ENCODE data around the gene ZNF276.
"Not testable (repeated sequence)": the region's sequence is repeated elsewhere in the genome, so short reads cannot be mapped to it uniquely, and the experiment has no call there.

ZNF276 gene

DNA sequence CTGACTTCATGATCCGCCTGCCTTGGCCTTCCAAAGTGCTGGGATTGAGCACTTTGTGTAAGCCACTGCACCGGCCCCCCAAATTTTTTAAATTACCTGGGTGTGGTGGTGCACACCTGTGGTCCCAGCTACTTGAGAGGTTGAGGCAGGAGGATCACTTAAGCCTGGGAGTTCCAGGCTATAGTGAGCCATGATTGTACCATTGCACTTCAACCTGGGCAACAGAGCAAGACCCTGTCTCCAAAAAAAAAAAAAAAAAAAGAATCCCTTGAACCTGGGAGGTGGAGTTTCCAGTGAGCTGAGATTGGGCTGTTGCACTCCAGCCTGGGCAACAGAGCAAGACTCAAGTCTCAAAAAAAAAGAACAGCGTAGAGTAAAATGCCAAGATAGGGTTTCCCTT lies 15.2 kb downstream of the ZNF276 start:
- no peak for FAIRE-seq
- DNase-seq (ENCODE audit: low spot score) = no peak

DNA sequence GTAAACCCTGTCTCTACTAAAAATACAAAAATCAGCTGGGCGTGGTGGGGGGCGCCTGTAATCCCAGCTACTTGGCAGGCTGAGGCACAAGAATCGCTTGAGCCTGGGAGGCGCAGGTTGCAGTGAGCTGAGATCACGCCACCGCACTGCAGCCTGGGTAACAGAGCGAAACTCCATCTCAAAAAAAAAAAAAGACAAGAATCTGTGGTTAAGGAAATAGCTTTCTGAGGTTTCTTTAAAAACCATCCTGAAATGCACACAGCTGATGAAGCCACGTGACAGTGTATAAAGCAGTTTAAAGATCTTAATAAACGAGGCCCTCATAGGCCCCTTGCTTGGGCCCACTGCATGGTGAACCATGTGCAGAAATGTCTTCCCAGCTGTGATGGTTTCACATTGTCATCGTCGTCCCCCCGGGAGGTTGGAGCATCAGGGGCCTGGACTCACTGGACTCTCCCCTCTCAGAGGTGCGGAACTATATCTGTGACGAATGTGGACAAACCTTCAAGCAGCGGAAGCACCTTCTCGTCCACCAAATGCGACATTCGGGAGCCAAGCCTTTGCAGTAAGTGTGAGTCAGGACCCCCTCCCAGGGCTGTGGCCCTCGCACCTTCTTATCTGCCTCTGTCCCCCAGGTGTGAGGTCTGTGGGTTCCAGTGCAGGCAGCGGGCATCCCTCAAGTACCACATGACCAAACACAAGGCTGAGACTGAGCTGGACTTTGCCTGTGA lies 16.2 kb downstream of the ZNF276 start:
- FAIRE-seq = no peak
- no peak for DNase-seq (ENCODE audit: low spot score)

GRCh38 chr16:89738072-89738377 lies 16.7 kb downstream of the ZNF276 start:
- DNase-seq (ENCODE audit: low spot score) = no peak
- no peak for FAIRE-seq

DNA sequence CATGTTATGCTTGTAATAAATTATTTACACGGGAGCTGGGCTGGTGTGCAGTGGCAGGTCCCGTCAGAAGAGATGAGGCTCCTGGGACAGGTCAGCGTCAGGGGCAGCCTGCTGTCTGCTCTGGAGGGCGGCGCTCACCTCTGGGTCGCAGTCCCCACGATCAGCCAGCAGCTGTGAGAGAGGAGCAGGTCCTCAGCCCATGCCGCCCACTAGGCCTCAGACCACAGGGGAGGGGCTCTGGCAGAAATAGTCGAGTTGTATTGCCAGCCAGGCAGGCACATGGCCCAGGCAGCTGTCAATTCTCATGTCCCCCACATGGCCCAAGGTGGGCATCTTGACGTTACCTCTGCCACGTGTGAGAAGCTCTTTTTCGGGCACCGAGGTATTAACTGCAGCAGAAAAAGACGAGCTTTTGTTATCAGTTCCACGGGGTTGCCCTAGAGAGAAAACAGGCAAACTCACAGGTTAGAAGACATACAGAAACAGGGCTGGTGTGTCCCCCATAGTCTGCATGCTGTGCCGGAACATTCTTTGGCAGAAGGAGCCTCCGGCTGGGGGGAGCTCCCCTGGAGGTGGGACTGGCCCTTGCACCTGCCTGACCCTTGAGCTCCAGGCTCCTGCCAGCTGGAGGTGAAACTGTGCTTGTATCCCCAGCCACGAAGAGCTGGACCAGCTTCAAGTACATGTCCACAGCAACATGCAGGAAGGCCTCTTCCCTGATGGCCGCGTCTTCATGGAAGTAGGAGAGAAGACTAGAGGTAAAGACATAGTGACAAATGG lies 17.4 kb downstream of the ZNF276 start:
- FAIRE-seq = no peak
- DNase-seq (ENCODE audit: low spot score) = no peak

- FAIRE-seq = no peak
- no peak for DNase-seq (ENCODE audit: low spot score)
Observed at GRCh38 chr16:89739383-89739782, 18.0 kb downstream of the ZNF276 start.

- FAIRE-seq = no peak
- no peak for DNase-seq (ENCODE audit: low spot score)
Observed at GRCh38 chr16:89741342-89742014, 20.1 kb downstream of the ZNF276 start.

- FAIRE-seq (no peak), DNase-seq (ENCODE audit: low spot score) (no peak)
Observed at GRCh38 chr16:89742948-89743347, 21.6 kb downstream of the ZNF276 start.

DNA sequence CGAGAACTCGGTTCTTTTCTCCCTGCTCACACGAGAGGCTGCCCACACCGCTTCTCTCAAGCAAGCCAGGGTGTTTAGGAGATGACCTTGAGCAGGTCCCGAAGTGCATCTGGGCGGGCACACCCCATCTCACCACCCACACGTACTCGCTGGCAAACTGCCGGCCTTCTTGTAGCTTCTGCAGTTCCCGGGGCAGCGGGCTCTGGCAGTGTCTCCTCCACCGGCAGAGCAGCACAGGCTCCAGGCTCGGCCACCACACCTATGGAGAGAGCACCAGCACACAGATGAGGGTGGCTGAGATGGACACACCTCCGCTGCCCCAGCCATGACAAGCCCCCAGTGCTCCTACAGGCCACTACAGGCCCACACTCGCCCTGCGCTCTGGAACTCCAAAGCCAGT lies 23.5 kb downstream of the ZNF276 start:
- DNase-seq (ENCODE audit: low spot score) (no peak), FAIRE-seq (no peak)

DNA sequence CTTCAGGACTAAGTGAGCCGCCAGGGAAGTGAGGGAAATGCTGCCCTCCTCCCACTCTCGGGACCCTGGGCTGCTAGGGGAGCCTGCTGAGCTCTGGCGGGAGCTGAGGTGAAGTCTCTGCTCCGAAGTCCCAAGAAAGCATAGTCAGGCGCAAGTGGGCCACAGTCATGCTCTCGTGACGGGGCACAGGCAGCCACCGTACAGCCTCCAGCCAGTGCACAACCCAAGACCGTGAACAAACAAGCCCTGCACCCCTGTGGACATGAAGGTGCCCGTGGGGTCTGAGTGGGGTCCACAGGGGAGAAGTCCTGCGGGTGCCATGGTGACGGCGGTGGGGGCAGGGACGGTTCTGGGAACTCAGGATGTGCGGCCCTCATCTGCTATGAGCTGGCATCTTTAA lies 24.7 kb downstream of the ZNF276 start:
- no peak for DNase-seq (ENCODE audit: low spot score)
- FAIRE-seq = no peak

GRCh38 chr16:89748076-89748475 lies 26.7 kb downstream of the ZNF276 start:
- no peak for FAIRE-seq

DNA sequence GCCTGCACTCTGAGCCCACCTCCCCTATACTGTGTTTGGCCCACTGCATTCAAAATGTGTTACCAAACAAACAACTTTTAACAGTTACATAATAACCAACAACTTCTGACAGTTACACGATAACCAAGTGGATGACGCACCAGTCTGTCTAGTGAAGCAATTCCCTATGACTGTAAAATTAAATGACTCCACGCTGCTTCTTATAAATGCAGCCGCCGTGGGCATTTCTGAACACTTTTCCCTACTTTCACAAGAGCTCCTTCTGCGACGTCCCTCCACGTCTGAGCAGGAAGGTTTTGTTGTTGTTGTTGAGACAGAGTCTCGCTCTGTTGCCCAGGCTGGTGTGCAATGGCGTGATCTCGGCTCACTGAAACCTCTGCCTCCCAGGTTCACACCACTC lies 27.6 kb downstream of the ZNF276 start:
- FAIRE-seq = no peak
- DNase-seq (ENCODE audit: low spot score) = no peak

More at GRCh38 chr16:89748076-89748475, 26.7 kb downstream of the ZNF276 start:
- DNase-seq (ENCODE audit: low spot score) = no peak

GRCh38 chr16:89749637-89750036 lies 28.3 kb downstream of the ZNF276 start:
- no peak for DNase-seq (ENCODE audit: low spot score)
- FAIRE-seq = no peak

- DNase-seq (ENCODE audit: low spot score) = no peak
- no peak for FAIRE-seq
Observed at GRCh38 chr16:89759746-89760340, 38.5 kb downstream of the ZNF276 start.

GRCh38 chr16:89761304-89761922 lies 40.1 kb downstream of the ZNF276 start:
- FAIRE-seq = no peak
- no peak for DNase-seq (ENCODE audit: low spot score)

- no peak for FAIRE-seq
Observed at GRCh38 chr16:89764711-89765201, 43.4 kb downstream of the ZNF276 start.

DNA sequence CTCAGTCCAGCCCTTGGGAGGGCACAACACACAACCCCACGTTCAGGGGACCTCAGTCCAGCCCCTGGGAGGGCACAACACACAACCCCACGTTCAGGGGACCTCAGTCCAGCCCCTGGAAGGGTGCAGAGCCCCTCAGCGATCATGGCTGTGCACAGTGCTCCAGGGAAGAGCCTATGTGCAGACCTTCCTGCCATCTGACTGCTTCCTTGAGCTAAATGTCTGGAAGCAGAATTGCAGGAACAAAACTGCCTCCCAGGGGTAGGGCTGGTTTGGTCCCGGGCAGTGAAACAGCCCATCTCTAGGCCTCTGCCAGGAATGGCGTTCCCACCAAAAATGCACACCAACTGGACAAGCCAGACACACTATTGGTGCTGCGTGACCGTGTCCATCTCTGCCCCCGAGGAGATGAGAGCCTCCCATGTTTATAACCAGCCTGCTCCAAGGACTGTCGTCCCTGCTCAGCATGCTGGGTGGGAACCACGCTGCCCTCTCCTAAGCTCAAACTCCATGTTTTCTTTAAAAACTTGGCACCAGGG lies 44.0 kb downstream of the ZNF276 start:
- DNase-seq (ENCODE audit: low spot score) = no peak
- FAIRE-seq = no peak

More at GRCh38 chr16:89764711-89765201, 43.4 kb downstream of the ZNF276 start:
- DNase-seq (ENCODE audit: low spot score) = no peak

- FAIRE-seq (no peak), DNase-seq (ENCODE audit: low spot score) (no peak)
Observed at GRCh38 chr16:89770367-89770766, 49.0 kb downstream of the ZNF276 start.

- DNase-seq (ENCODE audit: low spot score) = no peak
- no peak for FAIRE-seq
Observed at GRCh38 chr16:89775223-89775622, 53.9 kb downstream of the ZNF276 start.

DNA sequence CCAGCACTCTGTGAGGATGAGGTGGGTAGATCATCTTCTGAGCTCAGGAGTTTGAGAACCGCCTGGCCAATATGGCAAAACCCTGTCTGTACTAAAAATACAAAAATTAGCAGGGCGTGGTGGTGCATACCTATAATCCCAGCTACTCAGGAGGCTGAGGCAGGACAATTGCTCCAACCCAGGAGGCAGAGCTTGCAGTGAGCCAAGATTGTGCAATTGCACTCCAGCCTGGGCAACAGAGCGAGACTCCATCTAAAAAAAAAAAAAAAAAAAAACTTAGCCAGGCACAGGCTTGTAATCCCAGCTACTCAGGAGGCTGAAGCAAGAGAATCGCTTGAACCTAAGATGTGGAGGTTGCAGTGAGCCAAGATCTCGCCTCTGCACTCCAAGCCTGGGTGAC lies 56.9 kb downstream of the ZNF276 start:
- not testable (repeated sequence) for DNase-seq (ENCODE audit: low spot score); FAIRE-seq

- FAIRE-seq = no peak
- DNase-seq (ENCODE audit: low spot score) = no peak
Observed at GRCh38 chr16:89779231-89779908, 58.0 kb downstream of the ZNF276 start.

DNA sequence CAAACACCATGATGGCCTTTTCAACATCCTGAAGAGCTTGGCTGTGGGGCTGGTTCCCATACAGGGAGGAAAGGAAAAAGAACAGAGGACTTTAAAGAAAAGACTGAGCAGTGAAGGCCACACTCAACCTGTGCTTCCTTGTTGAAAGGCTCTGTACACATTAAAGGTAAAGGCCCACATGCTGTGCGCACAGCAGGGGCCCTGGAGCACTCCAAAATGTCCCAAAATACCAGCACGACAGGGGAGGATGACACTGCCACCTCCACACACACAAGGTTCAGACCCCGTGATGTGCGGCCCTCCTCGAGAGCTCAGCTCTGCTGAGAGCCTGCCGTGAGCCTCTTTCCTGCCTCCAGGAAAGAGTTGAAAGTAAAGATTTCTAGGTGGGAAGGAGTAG lies 58.6 kb downstream of the ZNF276 start:
- DNase-seq (ENCODE audit: low spot score) (no peak), FAIRE-seq (no peak)
